GM21737 (cell line): Measurements from ENCODE around the gene KCNK6.
A peak's percentile ranks its signal among the peaks of the same experiment; 100 is the strongest.
"Not testable (repeated sequence)": the region's sequence is repeated elsewhere in the genome, so short reads cannot be mapped to it uniquely, and the experiment has no call there.

Source experiments
- ATAC-seq: cut with Tn5 transposase; IDR thresholded peaks from one replicate; pipeline ENCODE4 v1.9.1; 2021; ENCODE audit warnings: mild to moderate bottlenecking, moderate library complexity; ENCODE audit not compliant: unreplicated experiment

Gene KCNK6

GRCh38 chr19:38321646-38322196, 2.1 kb downstream of the KCNK6 start:
- ATAC-seq, result no peak

- ATAC-seq, result no peak
These were observed 3.6 kb downstream of the KCNK6 start for GRCh38 chr19:38323291-38323690.

- ATAC-seq, result no peak
These were observed 4.8 kb downstream of the KCNK6 start for GRCh38 chr19:38324431-38324830.

- no peak for ATAC-seq
These were observed 6.9 kb downstream of the KCNK6 start for GRCh38 chr19:38326591-38326990.

GRCh38 chr19:38329651-38330050, 10.0 kb downstream of the KCNK6 start:
- no peak for ATAC-seq

- ATAC-seq, result no peak
These were observed 12.1 kb downstream of the KCNK6 start for GRCh38 chr19:38331728-38332127.

GRCh38 chr19:38333245-38333644, 13.6 kb downstream of the KCNK6 start:
- ATAC-seq, result no peak

GRCh38 chr19:38335949-38336637, 16.4 kb downstream of the KCNK6 start:
- ATAC-seq, result peak; percentile 60

GRCh38 chr19:38336638-38337359, 17.2 kb downstream of the KCNK6 start:
- ATAC-seq, result peak; percentile 49

GRCh38 chr19:38337360-38337653, 17.7 kb downstream of the KCNK6 start:
- no peak for ATAC-seq

- ATAC-seq, result not testable (repeated sequence)
These were observed 19.4 kb downstream of the KCNK6 start for GRCh38 chr19:38339011-38339410.

- no peak for ATAC-seq
These were observed 21.3 kb downstream of the KCNK6 start for GRCh38 chr19:38340927-38341326.

- ATAC-seq, result no peak
These were observed 27.2 kb downstream of the KCNK6 start for GRCh38 chr19:38346837-38347236.

- ATAC-seq, result no peak
These were observed 31.2 kb downstream of the KCNK6 start for GRCh38 chr19:38350883-38351282.

GRCh38 chr19:38351865-38352395, 32.3 kb downstream of the KCNK6 start:
- ATAC-seq, result no peak

GRCh38 chr19:38352611-38353010, 33.0 kb downstream of the KCNK6 start:
- no peak for ATAC-seq

- no peak for ATAC-seq
These were observed 36.4 kb downstream of the KCNK6 start for GRCh38 chr19:38355728-38356725.

GRCh38 chr19:38358071-38358470, 38.4 kb downstream of the KCNK6 start:
- ATAC-seq, result no peak

- no peak for ATAC-seq
These were observed 39.8 kb downstream of the KCNK6 start for GRCh38 chr19:38359242-38360021.

GRCh38 chr19:38360351-38360750, 40.7 kb downstream of the KCNK6 start:
- no peak for ATAC-seq
